Activated T-cell treated with anti-CD3 and anti-CD28 coated beads, Interleukin-2, amount 50 U/mL, for 4 hours (primary cell): Measurements from ENCODE around the gene CASKIN2. TPM values are rescaled to one million over a fixed set of nuclear protein-coding genes. Genes with fewer than 3 reads are reported as not detected.

ENCODE experiments used
- ATAC-seq, 2 donors: fragments of 200-7000 bp; cut with Tn5 transposase; one replicate each; pipeline ENCODE4 v1.10.0; 2021
- DNase-seq: peaks from one replicate; pipeline ENCODE4 v3.0.0-alpha.2; 2020
- H3K27me3 Mint-ChIP-seq: one replicate; pipeline ENCODE4 v1.8.0; 2021; ENCODE audit warnings: low read depth, mixed read lengths
- H3K36me3 Mint-ChIP-seq: one replicate; pipeline ENCODE4 v1.8.0; 2022; ENCODE audit warnings: mixed read lengths; ENCODE audit not compliant: insufficient read depth
- H3K4me1 Mint-ChIP-seq: one replicate; pipeline ENCODE4 v1.8.0; 2021; ENCODE audit warnings: low read depth, mixed read lengths
- H3K4me3 Mint-ChIP-seq: one replicate; pipeline ENCODE4 v1.8.0; 2021; ENCODE audit warnings: mild to moderate bottlenecking, moderate library complexity, mixed read lengths
- H3K9me3 Mint-ChIP-seq: one replicate; pipeline ENCODE4 v1.8.0; 2021; ENCODE audit warnings: mixed read lengths
- total RNA-seq, 3 donors: library from RNA; stranded (reverse); gene quantifications; one replicate each; pipeline ENCODE4 v1.2.1, GENCODE V29; 2021

CASKIN2 gene
- total RNA-seq, 3 donors from 2014 or later, result 4.3 to 6.0 (median 5.9) TPM

GRCh38 chr17:75508931-75509361 lies 6.4 kb downstream of the CASKIN2 start:
- H3K36me3 Mint-ChIP-seq, result no peaks in the 10 kb centered on the region
- H3K4me1 Mint-ChIP-seq, result no peaks in the 10 kb centered on the region
- H3K27me3 Mint-ChIP-seq, result no peaks in the 10 kb centered on the region
- ATAC-seq, result no peak
- no peaks in the 10 kb centered on the region for H3K9me3 Mint-ChIP-seq
- no peak for DNase-seq
- no peak overlapping the region for H3K4me3 Mint-ChIP-seq

GRCh38 chr17:75507733-75508719 lies 7.3 kb downstream of the CASKIN2 start:
- Mint-ChIP-seq H3K4me1 (no peaks in the 10 kb centered on the region), H3K4me3 (no peak overlapping the region), H3K36me3 (no peaks in the 10 kb centered on the region), H3K9me3 (no peaks in the 10 kb centered on the region), H3K27me3 (no peaks in the 10 kb centered on the region)
- ATAC-seq, result no peak
- no peak for DNase-seq

DNA sequence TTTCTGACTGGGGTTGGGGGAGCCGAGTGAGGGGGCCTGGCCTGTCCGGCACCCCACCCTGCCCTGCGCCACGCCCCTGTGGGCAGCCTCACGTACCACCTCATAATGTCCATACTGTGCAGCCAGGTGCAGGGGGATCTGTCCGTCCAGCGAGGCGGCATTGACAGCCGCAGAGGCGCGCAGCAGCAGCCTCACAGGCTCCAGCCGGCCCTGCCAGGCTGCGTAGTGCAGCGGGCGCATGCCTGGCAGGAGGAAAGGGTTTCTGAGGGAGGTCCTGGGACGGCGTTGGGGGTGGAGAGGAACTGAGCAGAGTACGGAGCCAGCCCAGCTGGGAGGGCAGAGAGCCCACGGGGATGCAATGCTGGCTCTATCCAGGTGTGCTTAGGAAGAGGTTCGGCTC lies 8.4 kb downstream of the CASKIN2 start:
- no peaks in the 10 kb centered on the region for H3K4me1 Mint-ChIP-seq
- H3K9me3 Mint-ChIP-seq, result no peaks in the 10 kb centered on the region
- no peak for ATAC-seq
- DNase-seq, result no peak
- H3K36me3 Mint-ChIP-seq, result no peaks in the 10 kb centered on the region
- no peaks in the 10 kb centered on the region for H3K27me3 Mint-ChIP-seq
- no peak overlapping the region for H3K4me3 Mint-ChIP-seq

GRCh38 chr17:75506134-75506533 lies 9.2 kb downstream of the CASKIN2 start:
- H3K36me3 Mint-ChIP-seq, result no peaks in the 10 kb centered on the region
- ATAC-seq, result no peak
- H3K4me1 Mint-ChIP-seq, result no peaks in the 10 kb centered on the region
- no peaks in the 10 kb centered on the region for H3K27me3 Mint-ChIP-seq
- DNase-seq, result no peak
- no peaks in the 10 kb centered on the region for H3K9me3 Mint-ChIP-seq
- H3K4me3 Mint-ChIP-seq, result no peak overlapping the region

GRCh38 chr17:75505640-75506039 lies 9.7 kb downstream of the CASKIN2 start:
- no peak for ATAC-seq
- Mint-ChIP-seq H3K27me3 (no peaks in the 10 kb centered on the region), H3K4me1 (no peaks in the 10 kb centered on the region), H3K9me3 (no peaks in the 10 kb centered on the region), H3K4me3 (no peak overlapping the region), H3K36me3 (no peaks in the 10 kb centered on the region)
- no peak for DNase-seq

- H3K36me3 Mint-ChIP-seq, result no peaks in the 10 kb centered on the region
- H3K9me3 Mint-ChIP-seq, result no peaks in the 10 kb centered on the region
- no peak overlapping the region for H3K4me3 Mint-ChIP-seq
- no peaks in the 10 kb centered on the region for H3K27me3 Mint-ChIP-seq
- no peaks in the 10 kb centered on the region for H3K4me1 Mint-ChIP-seq
- DNase-seq (no peak), ATAC-seq (no peak)
These were observed 10.3 kb downstream of the CASKIN2 start for GRCh38 chr17:75505152-75505409.

- H3K9me3 Mint-ChIP-seq, result no peaks in the 10 kb centered on the region
These were observed 10.8 kb downstream of the CASKIN2 start for GRCh38 chr17:75504347-75505151.

GRCh38 chr17:75503976-75504346 lies 11.4 kb downstream of the CASKIN2 start:
- ATAC-seq (no peak), DNase-seq (no peak)
- Mint-ChIP-seq H3K4me1 (no peaks in the 10 kb centered on the region), H3K36me3 (no peaks in the 10 kb centered on the region), H3K27me3 (no peaks in the 10 kb centered on the region), H3K4me3 (no peak overlapping the region), H3K9me3 (no peaks in the 10 kb centered on the region)

More at GRCh38 chr17:75504347-75505151, 10.8 kb downstream of the CASKIN2 start:
- DNase-seq (peak; percentile 24), ATAC-seq (peak; percentile 36 to 59)
- Mint-ChIP-seq H3K27me3 (no peaks in the 10 kb centered on the region), H3K4me1 (no peaks in the 10 kb centered on the region), H3K36me3 (no peaks in the 10 kb centered on the region), H3K4me3 (no peak overlapping the region)

GRCh38 chr17:75503337-75503950 lies 11.9 kb downstream of the CASKIN2 start:
- DNase-seq (no peak), ATAC-seq (no peak)
- Mint-ChIP-seq H3K4me1 (no peaks in the 10 kb centered on the region), H3K36me3 (no peaks in the 10 kb centered on the region), H3K9me3 (no peaks in the 10 kb centered on the region), H3K4me3 (no peak overlapping the region), H3K27me3 (no peaks in the 10 kb centered on the region)

DNA sequence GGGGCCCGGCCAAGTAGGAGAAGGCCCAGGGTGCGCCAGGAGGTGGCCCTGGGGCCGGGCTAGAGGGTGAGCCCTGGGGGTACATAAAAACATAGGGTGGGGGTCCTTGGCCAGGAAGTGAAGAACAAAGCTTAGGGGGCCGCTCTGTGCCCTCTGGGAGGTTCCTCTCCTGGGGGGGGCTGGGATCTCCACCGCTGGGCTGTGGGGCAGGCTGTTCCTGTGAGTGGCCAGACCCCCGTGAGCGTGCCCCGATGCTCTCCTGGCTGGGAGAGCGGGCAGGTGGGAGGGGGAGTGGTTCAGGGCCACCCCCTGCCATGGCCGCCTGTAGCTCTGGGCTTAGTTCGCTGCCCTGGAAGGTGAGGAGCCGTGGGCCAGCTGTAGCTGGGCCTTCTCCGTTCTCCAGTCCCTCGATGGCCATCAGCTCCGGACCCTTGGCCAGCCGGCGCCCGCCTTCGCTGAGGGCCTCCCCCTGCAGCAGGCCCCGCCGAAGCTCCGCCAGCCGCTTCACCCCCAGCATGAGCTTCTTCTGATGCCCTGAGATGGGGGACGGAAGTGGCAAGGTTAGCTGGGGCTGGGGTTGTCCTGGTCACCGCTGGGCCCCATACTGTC lies 12.5 kb downstream of the CASKIN2 start:
- H3K4me1 Mint-ChIP-seq, result no peaks in the 10 kb centered on the region
- no peak overlapping the region for H3K4me3 Mint-ChIP-seq
- DNase-seq (no peak), ATAC-seq (no peak)
- no peaks in the 10 kb centered on the region for H3K9me3 Mint-ChIP-seq
- no peaks in the 10 kb centered on the region for H3K36me3 Mint-ChIP-seq
- no peaks in the 10 kb centered on the region for H3K27me3 Mint-ChIP-seq

DNA sequence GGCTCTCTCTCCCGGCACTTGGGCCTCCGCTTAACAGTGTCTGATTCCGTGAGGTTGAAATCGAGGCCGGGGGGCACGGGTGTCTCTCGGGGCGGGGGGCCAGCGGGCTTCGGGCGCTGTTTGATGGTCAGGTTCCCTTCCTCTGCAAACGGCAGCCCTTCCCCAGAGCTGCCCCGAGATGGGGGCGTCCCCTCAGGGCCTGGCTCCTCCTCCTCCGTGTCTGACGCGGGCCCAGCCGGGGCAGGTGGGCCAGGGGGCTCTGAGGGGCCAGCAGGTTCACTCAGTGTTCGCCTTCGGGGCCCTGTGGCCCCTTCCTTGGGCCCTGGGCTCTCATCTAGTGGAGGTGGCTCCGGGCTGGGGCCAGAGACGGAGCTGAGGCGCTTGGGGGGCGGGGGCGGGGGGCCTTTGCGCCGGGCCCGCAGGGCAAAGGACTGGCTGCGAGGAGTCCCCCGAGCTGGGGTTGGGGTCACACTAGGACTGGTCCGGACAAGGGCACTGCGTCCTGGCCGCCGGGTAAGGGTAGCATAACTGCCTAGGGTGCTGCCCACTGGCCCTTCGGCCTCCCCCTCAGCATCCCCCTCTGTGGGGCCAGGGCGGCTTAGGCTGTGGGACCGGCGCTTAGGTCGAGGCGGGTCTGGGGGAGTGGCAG lies 13.1 kb downstream of the CASKIN2 start:
- no peaks in the 10 kb centered on the region for H3K9me3 Mint-ChIP-seq
- DNase-seq (no peak), ATAC-seq (no peak)
- no peaks in the 10 kb centered on the region for H3K27me3 Mint-ChIP-seq
- H3K4me3 Mint-ChIP-seq, result no peak overlapping the region
- no peaks in the 10 kb centered on the region for H3K36me3 Mint-ChIP-seq
- no peaks in the 10 kb centered on the region for H3K4me1 Mint-ChIP-seq

DNA sequence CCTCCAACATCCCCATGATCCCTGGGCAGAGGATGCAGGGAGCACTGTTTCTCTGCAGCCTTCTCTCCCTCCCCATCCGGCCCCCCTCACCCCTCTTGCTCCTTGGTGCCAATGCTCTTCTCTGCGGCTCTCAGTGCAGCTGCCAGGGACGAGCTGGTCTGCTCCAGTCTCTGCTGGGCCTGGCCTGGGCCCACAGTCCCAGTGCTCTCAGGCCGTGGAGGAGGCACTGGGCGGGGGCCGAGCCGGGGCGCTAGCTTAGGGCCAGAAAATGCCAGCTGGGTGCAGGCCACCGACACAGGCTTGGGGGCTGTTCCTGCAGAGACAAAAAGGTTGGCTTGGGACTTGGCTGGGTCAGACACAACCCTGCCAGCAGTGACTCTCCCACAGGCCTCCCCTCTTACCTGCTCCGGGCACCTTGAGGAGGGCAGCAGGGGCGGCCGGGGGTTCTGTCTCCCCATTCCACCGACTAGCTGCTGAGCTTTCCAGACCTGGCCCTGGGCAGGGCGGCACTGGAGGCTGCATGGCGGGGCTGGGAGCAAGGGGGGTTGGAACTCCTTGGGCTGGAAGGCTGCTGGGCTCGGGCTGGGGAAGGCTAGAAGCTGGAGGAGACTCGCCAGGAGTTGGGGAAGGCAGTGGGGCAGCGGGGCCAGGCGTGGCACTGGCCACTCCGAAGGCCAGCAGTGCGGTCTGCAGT lies 13.8 kb downstream of the CASKIN2 start:
- no peak for DNase-seq
- H3K27me3 Mint-ChIP-seq, result no peaks in the 10 kb centered on the region
- no peaks in the 10 kb centered on the region for H3K36me3 Mint-ChIP-seq
- H3K9me3 Mint-ChIP-seq, result no peaks in the 10 kb centered on the region
- H3K4me1 Mint-ChIP-seq, result no peaks in the 10 kb centered on the region
- ATAC-seq, result no peak
- H3K4me3 Mint-ChIP-seq, result no peak overlapping the region

GRCh38 chr17:75500419-75501216 lies 14.7 kb downstream of the CASKIN2 start:
- ATAC-seq, result no peak
- DNase-seq, result no peak
- Mint-ChIP-seq H3K4me3 (no peak overlapping the region), H3K9me3 (no peaks in the 10 kb centered on the region), H3K27me3 (no peaks in the 10 kb centered on the region), H3K4me1 (no peaks in the 10 kb centered on the region), H3K36me3 (no peaks in the 10 kb centered on the region)
